Parathyroid adenoma (tissue), 2 donors: ENCODE results near the gene PTTG1IP.

Experiments
- H2AFZ ChIP-seq: fragments of 300-600 bp; sonication (generic); one replicate; pipeline ENCODE4 v1.7.0; 2017; ENCODE audit warnings: antibody characterized with exemption, mild to moderate bottlenecking
- H3K27ac ChIP-seq: fragments of 300-600 bp; sonication (generic); one replicate; pipeline ENCODE4 v1.7.0; 2017
- H3K27me3 ChIP-seq: fragments of 300-600 bp; sonication (generic); one replicate; pipeline ENCODE4 v1.7.0; 2017; ENCODE audit warnings: low read length; ENCODE audit not compliant: control insufficient read depth, insufficient read depth
- H3K36me3 ChIP-seq: fragments of 300-600 bp; sonication (generic); one replicate; pipeline ENCODE4 v1.7.0; 2017; ENCODE audit warnings: low read length; ENCODE audit not compliant: control insufficient read depth, insufficient read depth
- H3K4me1 ChIP-seq: fragments of 300-600 bp; sonication (generic); one replicate; pipeline ENCODE4 v1.7.0; 2017; ENCODE audit warnings: control low read depth
- H3K4me2 ChIP-seq: fragments of 300-600 bp; sonication (generic); one replicate; pipeline ENCODE4 v1.7.0; 2017; ENCODE audit warnings: low read length
- H3K4me3 ChIP-seq: fragments of 300-600 bp; sonication (generic); one replicate; pipeline ENCODE4 v1.7.0; 2017; ENCODE audit warnings: low read depth, low read length
- H3K79me2 ChIP-seq: fragments of 300-600 bp; sonication (generic); one replicate; pipeline ENCODE4 v1.7.0; 2017; ENCODE audit warnings: control low read depth
- H3K9ac ChIP-seq: fragments of 300-600 bp; sonication (generic); one replicate; pipeline ENCODE4 v1.7.0; 2017; ENCODE audit warnings: mild to moderate bottlenecking
- H3K9me3 ChIP-seq: fragments of 300-600 bp; sonication (generic); one replicate; pipeline ENCODE4 v1.7.0; 2017; ENCODE audit warnings: low read length; ENCODE audit not compliant: control insufficient read depth
- TF ChIP-seq, protein P1 (sequence below): fragments of 300-600 bp; sonication (generic); IDR thresholded peaks from one replicate; pipeline ENCODE4 v1.7.0; 2017; ENCODE audit warnings: antibody characterized with exemption, mild to moderate bottlenecking
- donor health status: primary hyperparathyroidism.

The PTTG1IP gene

DNA sequence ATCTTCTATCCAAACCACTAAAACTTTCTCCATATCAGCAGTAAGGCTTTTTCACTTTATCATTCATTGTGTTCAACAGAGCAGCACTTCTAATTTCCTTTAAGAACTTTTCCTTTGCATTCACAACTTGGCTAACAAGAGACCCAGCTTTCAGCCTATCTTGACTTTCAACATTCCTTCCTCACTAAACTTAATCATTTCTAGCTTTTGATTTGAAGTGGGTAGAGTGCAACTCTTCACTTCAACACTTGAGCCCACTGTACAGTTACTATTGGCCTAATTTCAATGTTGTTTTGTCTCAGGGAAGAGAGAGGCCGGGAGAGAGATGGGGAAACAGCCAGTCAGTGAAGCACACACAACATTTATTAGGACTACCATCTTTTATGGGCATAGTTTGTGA is 73.8 kb downstream of the PTTG1IP start:
- Histone ChIP-seq H3K4me1 (peaks cover 3% of the 10 kb centered on the region), H3K27me3 (no peaks in the 10 kb centered on the region), H3K36me3 (no peaks in the 10 kb centered on the region), H3K4me2 (no peak overlapping the region), H3K79me2 (peaks cover 18% of the 10 kb centered on the region), H3K4me3 (no peak overlapping the region), H3K9me3 (no peaks in the 10 kb centered on the region), H3K27ac (no peak overlapping the region), H2AFZ (no peak overlapping the region), H3K9ac (no peak overlapping the region)
- TF ChIP-seq, protein P1, sequence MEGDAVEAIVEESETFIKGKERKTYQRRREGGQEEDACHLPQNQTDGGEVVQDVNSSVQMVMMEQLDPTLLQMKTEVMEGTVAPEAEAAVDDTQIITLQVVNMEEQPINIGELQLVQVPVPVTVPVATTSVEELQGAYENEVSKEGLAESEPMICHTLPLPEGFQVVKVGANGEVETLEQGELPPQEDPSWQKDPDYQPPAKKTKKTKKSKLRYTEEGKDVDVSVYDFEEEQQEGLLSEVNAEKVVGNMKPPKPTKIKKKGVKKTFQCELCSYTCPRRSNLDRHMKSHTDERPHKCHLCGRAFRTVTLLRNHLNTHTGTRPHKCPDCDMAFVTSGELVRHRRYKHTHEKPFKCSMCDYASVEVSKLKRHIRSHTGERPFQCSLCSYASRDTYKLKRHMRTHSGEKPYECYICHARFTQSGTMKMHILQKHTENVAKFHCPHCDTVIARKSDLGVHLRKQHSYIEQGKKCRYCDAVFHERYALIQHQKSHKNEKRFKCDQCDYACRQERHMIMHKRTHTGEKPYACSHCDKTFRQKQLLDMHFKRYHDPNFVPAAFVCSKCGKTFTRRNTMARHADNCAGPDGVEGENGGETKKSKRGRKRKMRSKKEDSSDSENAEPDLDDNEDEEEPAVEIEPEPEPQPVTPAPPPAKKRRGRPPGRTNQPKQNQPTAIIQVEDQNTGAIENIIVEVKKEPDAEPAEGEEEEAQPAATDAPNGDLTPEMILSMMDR: no peak
